Nephron (organoid): Measurements from ENCODE around the gene ARHGAP26.
A peak's percentile ranks its signal among the peaks of the same experiment; 100 is the strongest.
"Not testable (repeated sequence)": the region's sequence is repeated elsewhere in the genome, so short reads cannot be mapped to it uniquely, and the experiment has no call there.

Experiments used
- H3K27ac Mint-ChIP-seq, 3 experiments: 2 replicates each; pipeline ENCODE4 v1.8.0; 2020; ENCODE audit warnings: mixed read lengths in 3 of 3, mild to moderate bottlenecking in 2 of 3, moderate library complexity in 1 of 3
- H3K27me3 Mint-ChIP-seq: 2 replicates; pipeline ENCODE4 v1.8.0; 2021; ENCODE audit warnings: low read depth, mild to moderate bottlenecking, moderate library complexity, mixed read lengths
- H3K36me3 Mint-ChIP-seq: 2 replicates; pipeline ENCODE4 v1.8.0; 2020; ENCODE audit warnings: low read depth, mixed read lengths
- H3K4me1 Mint-ChIP-seq: 2 replicates; pipeline ENCODE4 v1.8.0; 2020; ENCODE audit warnings: mixed read lengths
- H3K4me3 Mint-ChIP-seq, 3 experiments: 2 replicates each; pipeline ENCODE4 v1.8.0; 2020; ENCODE audit warnings: mild to moderate bottlenecking in 3 of 3, mixed read lengths in 3 of 3, moderate library complexity in 2 of 3
- H3K9me3 Mint-ChIP-seq: 2 replicates; pipeline ENCODE4 v1.8.0; 2020; ENCODE audit warnings: mixed read lengths
- CTCF ChIP-seq, 3 experiments: fragments of 200-600 bp; sonication (generic); IDR thresholded peaks; one replicate each; pipeline ENCODE4 v1.5.0; 2021; ENCODE audit warnings: antibody characterized with exemption in 3 of 3; ENCODE audit not compliant: unreplicated experiment in 3 of 3

ARHGAP26 gene

GRCh38 chr5:142994218-142994617 lies 224.0 kb downstream of the ARHGAP26 start:
- Mint-ChIP-seq H3K36me3 (peaks cover 5% of the 10 kb centered on the region), H3K27me3 (no peaks in the 10 kb centered on the region), H3K9me3 (peaks cover 28% of the 10 kb centered on the region), H3K4me3 (no peak overlapping the region), H3K4me1 (no peaks in the 10 kb centered on the region), H3K27ac (no peak overlapping the region)
- TF ChIP-seq CTCF (IDR thresholded peaks at IDR 0.05; ENCODE audit: unreplicated experiment in 3 of 3): no peak

GRCh38 chr5:142995621-142996020 lies 225.4 kb downstream of the ARHGAP26 start:
- not testable (repeated sequence) for H3K4me3 Mint-ChIP-seq, H3K4me1 Mint-ChIP-seq, H3K27ac Mint-ChIP-seq, H3K27me3 Mint-ChIP-seq, H3K36me3 Mint-ChIP-seq
- H3K9me3 Mint-ChIP-seq: peaks cover 14% of the 10 kb centered on the region

GRCh38 chr5:142997591-142997990 lies 227.4 kb downstream of the ARHGAP26 start:
- Mint-ChIP-seq H3K4me1 (peaks cover 10% of the 10 kb centered on the region), H3K27ac (no peak overlapping the region), H3K4me3 (no peak overlapping the region), H3K36me3 (no peaks in the 10 kb centered on the region), H3K9me3 (peaks cover 4% of the 10 kb centered on the region), H3K27me3 (no peaks in the 10 kb centered on the region)
- no peak for TF ChIP-seq CTCF (IDR thresholded peaks at IDR 0.05; ENCODE audit: unreplicated experiment in 3 of 3)

- H3K9me3 Mint-ChIP-seq: peaks cover 3% of the 10 kb centered on the region
- no peaks in the 10 kb centered on the region for H3K36me3 Mint-ChIP-seq
- no peak overlapping the region for H3K27ac Mint-ChIP-seq
- no peak for TF ChIP-seq CTCF (IDR thresholded peaks at IDR 0.05; ENCODE audit: unreplicated experiment in 3 of 3)
- no peaks in the 10 kb centered on the region for H3K27me3 Mint-ChIP-seq
- peaks cover 19% of the 10 kb centered on the region for H3K4me1 Mint-ChIP-seq
- H3K4me3 Mint-ChIP-seq: no peak overlapping the region
Observed at GRCh38 chr5:142998316-142999020, 228.3 kb downstream of the ARHGAP26 start.

- not testable (repeated sequence) for H3K27me3 Mint-ChIP-seq, H3K9me3 Mint-ChIP-seq, H3K36me3 Mint-ChIP-seq, H3K4me3 Mint-ChIP-seq
- H3K4me1 Mint-ChIP-seq: peaks cover 28% of the 10 kb centered on the region
- peak overlapping the region in 1 of 3 experiments; percentile 13 for H3K27ac Mint-ChIP-seq
Observed at GRCh38 chr5:143000551-143000950, 230.4 kb downstream of the ARHGAP26 start.

GRCh38 chr5:143001764-143002351 lies 231.7 kb downstream of the ARHGAP26 start:
- TF ChIP-seq CTCF (IDR thresholded peaks at IDR 0.05; ENCODE audit: unreplicated experiment in 3 of 3): no peak
- Mint-ChIP-seq H3K27ac (peak overlapping the region; percentile 80 to 92 (median 90)), H3K4me3 (no peak overlapping the region), H3K27me3 (no peaks in the 10 kb centered on the region), H3K4me1 (peaks cover 28% of the 10 kb centered on the region), H3K36me3 (no peaks in the 10 kb centered on the region), H3K9me3 (no peaks in the 10 kb centered on the region)
